A673 (cell line): Measurements from ENCODE around the gene AOX1. TPM values are rescaled to one million over a fixed set of nuclear protein-coding genes. Genes with fewer than 3 reads are reported as not detected.

Experiments
- BruUV-seq: library from RNA; stranded (reverse); fragments of 400-500 nt; replicated peaks from 2 replicates; lab custom pipeline; 2021; lab: Mats Ljungman, UMichigan
- CTCF ChIA-PET: fragments of 300-600 bp; sonication (Branson Sonifier 250); formaldehyde crosslinking; loops from one replicate; lab custom pipeline; 2022; ENCODE audit warnings: antibody characterized with exemption; lab: Charles Lee
- POLR2A ChIA-PET: fragments of 300-600 bp; sonication (Branson Sonifier 250); formaldehyde crosslinking; loops from one replicate; lab custom pipeline; 2022; ENCODE audit warnings: antibody characterized with exemption; ENCODE audit not compliant: low non-redundant PET; lab: Charles Lee
- DNase-seq: peaks from one replicate; pipeline ENCODE4 v3.0.0-alpha.2; 2015; ENCODE audit warnings: low spot score
- H3K27ac ChIP-seq: fragments of 200-600 bp; sonication (generic); 2 replicates; pipeline ENCODE4 v1.5.1; 2016; ENCODE audit warnings: mixed run types, low read depth, mild to moderate bottlenecking, mixed read lengths, antibody characterized with exemption, low read length; ENCODE audit not compliant: poor library complexity, severe bottlenecking
- H3K27me3 ChIP-seq: fragments of 200-600 bp; sonication (generic); replicated peaks from 2 replicates; pipeline ENCODE4 v1.6.1; 2017; ENCODE audit warnings: mixed run types, low read depth, mild to moderate bottlenecking, mixed read lengths, antibody characterized with exemption, low read length; ENCODE audit not compliant: insufficient read depth, poor library complexity
- H3K36me3 ChIP-seq: fragments of 200-600 bp; sonication (generic); 2 replicates; pipeline ENCODE4 v1.6.1; 2016; ENCODE audit warnings: mixed run types, mild to moderate bottlenecking, mixed read lengths, antibody characterized with exemption, low read length; ENCODE audit not compliant: insufficient read depth, poor library complexity, severe bottlenecking
- H3K4me1 ChIP-seq: fragments of 200-600 bp; sonication (generic); 2 replicates; pipeline ENCODE4 v1.6.1; 2017; ENCODE audit warnings: mixed run types, mild to moderate bottlenecking, mixed read lengths, antibody characterized with exemption, low read length; ENCODE audit not compliant: insufficient read depth, poor library complexity, severe bottlenecking
- H3K4me3 ChIP-seq: fragments of 200-600 bp; sonication (generic); 2 replicates; pipeline ENCODE4 v1.5.1; 2016; ENCODE audit warnings: low read depth, mixed run types, mild to moderate bottlenecking, mixed read lengths, low read length; ENCODE audit not compliant: poor library complexity, severe bottlenecking
- H3K9me3 ChIP-seq: fragments of 200-600 bp; sonication (generic); 2 replicates; pipeline ENCODE4 v1.6.1; 2016; ENCODE audit warnings: mixed run types, low read depth, mild to moderate bottlenecking, mixed read lengths, antibody characterized with exemption, low read length; ENCODE audit not compliant: poor library complexity, severe bottlenecking
- CTCF ChIP-seq: fragments of 300-800, 200-600 bp; sonication (generic); conservative IDR thresholded peaks from 2 replicates; pipeline ENCODE4 v1.5.1; 2017; ENCODE audit warnings: low read depth, mild to moderate bottlenecking, antibody characterized with exemption, low read length, moderate library complexity, mixed read lengths
- EZH2 ChIP-seq: fragments of 200-600 bp; sonication (generic); IDR thresholded peaks from 2 replicates; pipeline ENCODE4 v1.6.1; 2017; ENCODE audit warnings: borderline replicate concordance, low read depth, mild to moderate bottlenecking, mixed read lengths, antibody characterized with exemption, low read length; ENCODE audit not compliant: poor library complexity, severe bottlenecking
- intact Hi-C: fragments of 100-400 bp; cut with micrococcal nuclease; formaldehyde crosslinking; loops from one replicate; pipeline ENCODE4 v1.10.0; 2022; ENCODE audit not compliant: unreplicated experiment
- total RNA-seq: library from RNA; stranded (reverse); gene quantifications from 2 replicates; pipeline ENCODE4 v1.2.3, GENCODE V29; 2021

Gene AOX1
- total RNA-seq, 1 experiment from 2014 or later, result 3.1 TPM

GRCh38 chr2:200618054-200618419 is 32.2 kb downstream of the AOX1 start:
- H3K4me3 ChIP-seq, result no peak overlapping the region
- DNase-seq, result no peak
- no peak for TF ChIP-seq CTCF
- no peak for TF ChIP-seq EZH2
- no TSS peak for BruUV-seq
- ChIA-PET CTCF (interaction anchor here (0.7 to 1.0 kb wide), 2 partner anchors 88 to 118 kb away, joined by 3 to 5 read pairs; no protein-coding TSS in a partner anchor), POLR2A (no interaction called here)
- intact Hi-C loops, result loop anchor here (5.0 kb wide), 1 partner anchor 84 kb away; no protein-coding TSS in a partner anchor
- H3K9me3 ChIP-seq, result no peaks in the 10 kb centered on the region
- H3K4me1 ChIP-seq, result peaks cover 5% of the 10 kb centered on the region
- H3K36me3 ChIP-seq, result no peaks in the 10 kb centered on the region
- no peak overlapping the region for H3K27ac ChIP-seq
- H3K27me3 ChIP-seq, result no peaks in the 10 kb centered on the region

GRCh38 chr2:200618590-200619021 is 32.8 kb downstream of the AOX1 start:
- Histone ChIP-seq H3K9me3 (no peaks in the 10 kb centered on the region), H3K36me3 (no peaks in the 10 kb centered on the region), H3K27me3 (no peaks in the 10 kb centered on the region), H3K27ac (no peak overlapping the region), H3K4me3 (no peak overlapping the region), H3K4me1 (peaks cover 5% of the 10 kb centered on the region)
- POLR2A ChIA-PET, result no interaction called here
- no TSS peak for BruUV-seq
- peak; percentile 58 for TF ChIP-seq CTCF
- TF ChIP-seq EZH2, result no peak
- peak; percentile 76 for DNase-seq
- CTCF ChIA-PET, result interaction anchor here (0.7 to 1.0 kb wide), 2 partner anchors 88 to 117 kb away, joined by 3 to 5 read pairs; no protein-coding TSS in a partner anchor
- intact Hi-C loops, result loop anchor here (5.0 kb wide), 1 partner anchor 84 kb away; no protein-coding TSS in a partner anchor

- ChIA-PET POLR2A (no interaction called here), CTCF (interaction anchor here (1.0 kb wide), 1 partner anchor 116 kb away, joined by 5 read pairs; no protein-coding TSS in a partner anchor)
- no TSS peak for BruUV-seq
- H3K4me1 ChIP-seq, result peaks cover 5% of the 10 kb centered on the region
- no peak overlapping the region for H3K27ac ChIP-seq
- intact Hi-C loops, result loop anchor here (5.0 kb wide), 1 partner anchor 83 kb away; no protein-coding TSS in a partner anchor
- H3K27me3 ChIP-seq, result no peaks in the 10 kb centered on the region
- no peaks in the 10 kb centered on the region for H3K9me3 ChIP-seq
- no peak overlapping the region for H3K4me3 ChIP-seq
- no peaks in the 10 kb centered on the region for H3K36me3 ChIP-seq
- TF ChIP-seq EZH2 (no peak), CTCF (no peak)
- no peak for DNase-seq
Measured at GRCh38 chr2:200619279-200619678, 33.5 kb downstream of the AOX1 start.
